ENCODE measurements around the gene SPNS2. TPM values are rescaled to one million over a fixed set of nuclear protein-coding genes. Genes with fewer than 3 reads are reported as not detected.

SPNS2 gene
- polyA plus RNA-seq, 1 donor from 2014 or later: 39.7 TPM

DNA sequence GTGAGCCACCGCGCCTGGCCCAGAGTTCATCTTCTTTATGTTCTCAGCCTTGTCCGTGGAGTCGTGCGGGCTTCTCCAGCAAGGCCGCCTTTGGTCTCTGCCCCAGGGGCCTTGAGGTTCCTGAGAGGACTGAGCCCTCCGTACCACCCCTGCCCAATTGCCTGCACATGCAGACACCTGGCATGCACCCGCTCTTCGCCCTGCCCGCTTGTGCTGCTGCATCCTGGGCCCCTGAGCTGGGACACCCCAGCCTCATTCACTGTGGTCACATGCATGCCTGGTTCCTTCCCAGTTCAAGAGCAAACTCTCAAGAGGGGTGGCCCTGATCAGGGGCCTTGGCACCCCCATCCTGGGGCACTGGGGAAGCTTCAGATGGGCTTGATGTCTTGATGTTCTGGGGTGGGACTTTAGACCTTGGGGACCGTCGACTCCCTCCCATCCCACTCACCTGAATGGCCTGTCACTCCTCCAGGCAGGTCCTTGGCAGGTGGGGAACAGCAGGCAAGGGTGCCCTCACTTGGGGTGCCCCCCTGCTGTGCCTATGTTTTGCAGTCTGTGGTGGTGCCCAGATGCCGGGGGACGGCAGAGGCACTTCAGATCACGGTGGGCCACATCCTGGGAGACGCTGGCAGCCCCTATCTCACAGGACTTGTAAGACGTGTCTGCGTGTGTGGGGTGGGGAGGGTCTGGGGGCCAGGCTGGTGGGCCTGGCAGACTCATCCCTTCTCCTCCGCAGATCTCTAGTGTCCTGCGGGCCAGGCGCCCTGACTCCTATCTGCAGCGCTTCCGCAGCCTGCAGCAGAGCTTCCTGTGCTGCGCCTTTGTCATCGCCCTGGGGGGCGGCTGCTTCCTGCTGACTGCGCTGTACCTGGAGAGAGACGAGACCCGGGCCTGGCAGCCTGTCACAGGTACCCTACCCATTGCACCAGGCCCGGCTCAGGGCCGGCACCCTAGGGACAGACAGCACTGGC lies 12.7 kb upstream of the SPNS2 start:
- TF ChIP-seq, protein P1, sequence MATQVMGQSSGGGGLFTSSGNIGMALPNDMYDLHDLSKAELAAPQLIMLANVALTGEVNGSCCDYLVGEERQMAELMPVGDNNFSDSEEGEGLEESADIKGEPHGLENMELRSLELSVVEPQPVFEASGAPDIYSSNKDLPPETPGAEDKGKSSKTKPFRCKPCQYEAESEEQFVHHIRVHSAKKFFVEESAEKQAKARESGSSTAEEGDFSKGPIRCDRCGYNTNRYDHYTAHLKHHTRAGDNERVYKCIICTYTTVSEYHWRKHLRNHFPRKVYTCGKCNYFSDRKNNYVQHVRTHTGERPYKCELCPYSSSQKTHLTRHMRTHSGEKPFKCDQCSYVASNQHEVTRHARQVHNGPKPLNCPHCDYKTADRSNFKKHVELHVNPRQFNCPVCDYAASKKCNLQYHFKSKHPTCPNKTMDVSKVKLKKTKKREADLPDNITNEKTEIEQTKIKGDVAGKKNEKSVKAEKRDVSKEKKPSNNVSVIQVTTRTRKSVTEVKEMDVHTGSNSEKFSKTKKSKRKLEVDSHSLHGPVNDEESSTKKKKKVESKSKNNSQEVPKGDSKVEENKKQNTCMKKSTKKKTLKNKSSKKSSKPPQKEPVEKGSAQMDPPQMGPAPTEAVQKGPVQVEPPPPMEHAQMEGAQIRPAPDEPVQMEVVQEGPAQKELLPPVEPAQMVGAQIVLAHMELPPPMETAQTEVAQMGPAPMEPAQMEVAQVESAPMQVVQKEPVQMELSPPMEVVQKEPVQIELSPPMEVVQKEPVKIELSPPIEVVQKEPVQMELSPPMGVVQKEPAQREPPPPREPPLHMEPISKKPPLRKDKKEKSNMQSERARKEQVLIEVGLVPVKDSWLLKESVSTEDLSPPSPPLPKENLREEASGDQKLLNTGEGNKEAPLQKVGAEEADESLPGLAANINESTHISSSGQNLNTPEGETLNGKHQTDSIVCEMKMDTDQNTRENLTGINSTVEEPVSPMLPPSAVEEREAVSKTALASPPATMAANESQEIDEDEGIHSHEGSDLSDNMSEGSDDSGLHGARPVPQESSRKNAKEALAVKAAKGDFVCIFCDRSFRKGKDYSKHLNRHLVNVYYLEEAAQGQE (IDR thresholded peaks at IDR 0.05; ENCODE audit: borderline replicate concordance): no peak
- no peak for TF ChIP-seq TAF1 (IDR thresholded peaks at IDR 0.05; ENCODE audit: low read depth)
- Histone ChIP-seq H3F3A (ENCODE audit: insufficient read depth, low read length, poor library complexity, severe bottlenecking) (no peaks in the 10 kb centered on the region), H3K36me3 (ENCODE audit: insufficient read depth, low read length) (no peaks in the 10 kb centered on the region), H3K9ac (ENCODE audit: low read length) (no peak overlapping the region), H2AFZ (ENCODE audit: low read depth, low read length) (no peak overlapping the region), H3K9me3 (ENCODE audit: low read length) (no peaks in the 10 kb centered on the region), H3K27ac (ENCODE audit: low read length) (no peak overlapping the region), H3K27me3 (ENCODE audit: insufficient read depth, low read depth, low read length) (no peaks in the 10 kb centered on the region), H3K4me2 (ENCODE audit: low read length) (no peak overlapping the region), H3K79me2 (replicated peaks; ENCODE audit: insufficient read depth, low read length) (no peaks in the 10 kb centered on the region), H3K4me3 (ENCODE audit: low read length) (no peak overlapping the region), H4K20me1 (ENCODE audit: insufficient read depth) (no peaks in the 10 kb centered on the region), H3K9me2 (ENCODE audit: insufficient read depth, low read length) (no peaks in the 10 kb centered on the region)

DNA sequence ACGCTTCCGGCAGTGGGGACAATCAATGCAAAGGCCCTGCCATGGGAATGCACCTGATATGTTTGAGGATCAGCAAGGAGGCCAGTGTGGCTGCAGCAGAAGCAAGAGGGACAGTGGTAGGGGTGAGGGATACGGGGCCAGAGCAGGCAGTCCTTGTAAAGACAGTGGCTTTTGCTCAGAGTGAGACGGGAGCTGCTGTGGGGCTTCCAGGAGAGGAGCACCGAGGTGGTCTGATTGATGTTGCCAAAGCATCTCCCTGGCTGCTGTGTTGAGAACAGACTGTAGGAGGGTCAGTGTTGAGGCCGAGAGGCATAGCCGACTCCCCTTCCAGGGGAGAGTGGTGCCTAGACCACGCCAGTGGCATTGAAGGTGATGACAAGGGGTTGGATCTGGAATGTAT lies 11.4 kb upstream of the SPNS2 start:
- H3K9me2 ChIP-seq (ENCODE audit: insufficient read depth, low read length): no peaks in the 10 kb centered on the region
- no peak for TF ChIP-seq SMC3 (conservative IDR thresholded peaks at IDR 0.05; ENCODE audit: poor library complexity)
- no peak for TF ChIP-seq EZH2 (IDR thresholded peaks at IDR 0.05; ENCODE audit: borderline replicate concordance, insufficient read depth, low read length, poor library complexity, severe bottlenecking)
- TF ChIP-seq RAD21 (conservative IDR thresholded peaks at IDR 0.05): no peak
- TF ChIP-seq POLR2AphosphoS5 (IDR thresholded peaks at IDR 0.05): no peak
- no peak for TF ChIP-seq EP300 (conservative IDR thresholded peaks at IDR 0.05; ENCODE audit: poor library complexity, severe bottlenecking)
- no peak for TF ChIP-seq MXI1 (conservative IDR thresholded peaks at IDR 0.05; ENCODE audit: poor library complexity, severe bottlenecking)
- TF ChIP-seq, protein P1 (IDR thresholded peaks at IDR 0.05; ENCODE audit: borderline replicate concordance): no peak
- TF ChIP-seq, protein P2, sequence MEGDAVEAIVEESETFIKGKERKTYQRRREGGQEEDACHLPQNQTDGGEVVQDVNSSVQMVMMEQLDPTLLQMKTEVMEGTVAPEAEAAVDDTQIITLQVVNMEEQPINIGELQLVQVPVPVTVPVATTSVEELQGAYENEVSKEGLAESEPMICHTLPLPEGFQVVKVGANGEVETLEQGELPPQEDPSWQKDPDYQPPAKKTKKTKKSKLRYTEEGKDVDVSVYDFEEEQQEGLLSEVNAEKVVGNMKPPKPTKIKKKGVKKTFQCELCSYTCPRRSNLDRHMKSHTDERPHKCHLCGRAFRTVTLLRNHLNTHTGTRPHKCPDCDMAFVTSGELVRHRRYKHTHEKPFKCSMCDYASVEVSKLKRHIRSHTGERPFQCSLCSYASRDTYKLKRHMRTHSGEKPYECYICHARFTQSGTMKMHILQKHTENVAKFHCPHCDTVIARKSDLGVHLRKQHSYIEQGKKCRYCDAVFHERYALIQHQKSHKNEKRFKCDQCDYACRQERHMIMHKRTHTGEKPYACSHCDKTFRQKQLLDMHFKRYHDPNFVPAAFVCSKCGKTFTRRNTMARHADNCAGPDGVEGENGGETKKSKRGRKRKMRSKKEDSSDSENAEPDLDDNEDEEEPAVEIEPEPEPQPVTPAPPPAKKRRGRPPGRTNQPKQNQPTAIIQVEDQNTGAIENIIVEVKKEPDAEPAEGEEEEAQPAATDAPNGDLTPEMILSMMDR (IDR thresholded peaks at IDR 0.05; ENCODE audit: poor library complexity, severe bottlenecking): no peak
- no peak for TF ChIP-seq TAF1 (IDR thresholded peaks at IDR 0.05; ENCODE audit: low read depth)
- H4K20me1 ChIP-seq (ENCODE audit: insufficient read depth): no peaks in the 10 kb centered on the region
- no peak overlapping the region for H3K4me2 ChIP-seq (ENCODE audit: low read length)
- no peaks in the 10 kb centered on the region for H3K9me3 ChIP-seq (ENCODE audit: low read length)
- H3K4me3 ChIP-seq (ENCODE audit: low read length): no peak overlapping the region
- no peaks in the 10 kb centered on the region for H3K79me2 ChIP-seq (replicated peaks; ENCODE audit: insufficient read depth, low read length)
- no peak overlapping the region for H3K27ac ChIP-seq (ENCODE audit: low read length)
- no peaks in the 10 kb centered on the region for H3K27me3 ChIP-seq (ENCODE audit: insufficient read depth, low read depth, low read length)
- H3K9ac ChIP-seq (ENCODE audit: low read length): no peak overlapping the region
- H3K36me3 ChIP-seq (ENCODE audit: insufficient read depth, low read length): no peaks in the 10 kb centered on the region
- no peaks in the 10 kb centered on the region for H3F3A ChIP-seq (ENCODE audit: insufficient read depth, low read length, poor library complexity, severe bottlenecking)
- no peak overlapping the region for H2AFZ ChIP-seq (ENCODE audit: low read depth, low read length)
